Psoas muscle (tissue), 8 donors: ENCODE measurements around the gene PLOD1. TPM values are rescaled to one million over a fixed set of nuclear protein-coding genes. Genes with fewer than 3 reads are reported as not detected.
A peak's percentile ranks its signal among the peaks of the same experiment; 100 is the strongest.

Experiments
- ATAC-seq, 4 donors: fragments of 200-7000 bp; cut with Tn5 transposase; one replicate each; pipeline ENCODE4 v1.9.1; 2020; ENCODE audit warnings: moderate library complexity in 3 of 4, mild to moderate bottlenecking in 2 of 4
- DNase-seq, 2 donors: peaks; one replicate each; pipeline ENCODE4 v3.0.0-alpha.2; 2020
- H3K27ac ChIP-seq: fragments of 200-600 bp; one replicate; pipeline ENCODE4 v1.8.0; 2022
- H3K27me3 ChIP-seq, 3 donors: fragments of 200-600 bp in 1 of 3; one replicate each; pipeline versions ENCODE4 v1.6.1 to v1.8.0; 2013 to 2022; ENCODE audit warnings: low read length in 2 of 3, mild to moderate bottlenecking in 2 of 3, moderate library complexity in 1 of 3; ENCODE audit not compliant: insufficient read depth in 3 of 3
- H3K36me3 ChIP-seq, 2 donors: fragments of 200-600 bp in 1 of 2; one replicate each; pipeline versions ENCODE4 v1.6.1 to v1.8.0; 2013 to 2022; ENCODE audit warnings: low read depth in 1 of 2, mild to moderate bottlenecking in 1 of 2, moderate library complexity in 1 of 2; ENCODE audit not compliant: insufficient read depth in 1 of 2
- H3K4me1 ChIP-seq: fragments of 200-600 bp; one replicate; pipeline ENCODE4 v1.8.0; 2022
- H3K4me3 ChIP-seq: fragments of 200-600 bp; one replicate; pipeline ENCODE4 v1.8.0; 2022; ENCODE audit warnings: mild to moderate bottlenecking
- H3K9me3 ChIP-seq: fragments of 200-600 bp; one replicate; pipeline ENCODE4 v1.8.0; 2022
- CTCF ChIP-seq: fragments of 200-600 bp; IDR thresholded peaks from one replicate; pipeline ENCODE4 v1.8.0; 2022; ENCODE audit warnings: antibody characterized with exemption
- WGBS, 3 donors: extraction: QIAGEN DNeasy Blood & Tissue Kit; methylation state at CpG; one replicate each; pipeline versions ENCODE4 v1.1.6 to v1.1.7; 2013; 5-methylcytosine and 5-hydroxymethylcytosine counted together
- intact Hi-C, 2 donors: fragments of 100-400 bp; cut with DNase I; formaldehyde crosslinking; loops; one replicate each; pipeline versions ENCODE4 v1.11.0 to v1.14.2; 2022
- polyA plus RNA-seq, 3 donors: library from polyadenylated mRNA; stranded (reverse); fragments of 200-250 nt; gene quantifications; one replicate each; pipeline ENCODE4 v1.2.3, GENCODE V29; 2013
- total RNA-seq, 4 donors: library from RNA; stranded (reverse); fragmentation: NEBNext Ultra II Directional in 2 of 4; extraction: Animal tissue kit (Norgen Biotek cat#: 25700) in 2 of 4; gene quantifications; one replicate each; pipeline versions ENCODE4 v1.2.1 to v1.2.4, GENCODE V29; 2021 to 2023
- donor health status: healthy with polysubstance abuse.
- donor health status: DM: no; HTN: no; CAD: no; lungs with moderate emphysema.
- donor health status: Bipolar disorder and iron deficiency.
- donor health status: healthy.
- donor health status: DM: yes; HTN: yes; CAD: no.
- donor health status: DM: no; HTN: no; CAD: no.
- donor health status: DM: no; HTN: no; CAD: no.
- donor health status: DM: yes; HTN: yes; CAD: no.

The PLOD1 gene
- total and polyA plus RNA-seq, 7 donors: 25.1 to 52.3 (median 36.3) TPM

GRCh38 chr1:11990303-11991032 lies 56.0 kb downstream of the PLOD1 start:
- peak; percentile 86 to 88 (median 88) for ATAC-seq
- H3K4me1 ChIP-seq: peaks cover 44% of the 10 kb centered on the region
- WGBS, 3 donors: 35 to 40% (median 36%) methylated on average over 10 of the region's 10 CpGs

GRCh38 chr1:11991969-11992676 lies 57.6 kb downstream of the PLOD1 start:
- H3K9me3 ChIP-seq: no peaks in the 10 kb centered on the region
- intact Hi-C loops: no loop called here
- 68 to 82% (median 70%) methylated on average over 16 of the region's 16 CpGs for WGBS, 3 donors
- peaks cover 29% of the 10 kb centered on the region for H3K4me1 ChIP-seq
- H3K36me3 ChIP-seq: peaks cover 13 to 93% of the 10 kb centered on the region in 2 donors
- no peak overlapping the region for H3K4me3 ChIP-seq
- no peaks in the 10 kb centered on the region for H3K27me3 ChIP-seq
- no peak for TF ChIP-seq CTCF
- ATAC-seq (no peak), DNase-seq (no peak)
- peak overlapping the region; percentile 97 for H3K27ac ChIP-seq

More at GRCh38 chr1:11990303-11991032, 56.0 kb downstream of the PLOD1 start:
- Histone ChIP-seq H3K4me3 (peak overlapping the region; percentile 5), H3K9me3 (no peaks in the 10 kb centered on the region), H3K27ac (peak overlapping the region; percentile 97), H3K27me3 (no peaks in the 10 kb centered on the region), H3K36me3 (peaks cover 3 to 92% of the 10 kb centered on the region in 2 donors)
- DNase-seq: peak; percentile 61 to 85
- intact Hi-C loops: no loop called here
- no peak for TF ChIP-seq CTCF

- Histone ChIP-seq H3K27me3 (no peaks in the 10 kb centered on the region), H3K9me3 (no peaks in the 10 kb centered on the region), H3K4me3 (no peak overlapping the region), H3K27ac (peak overlapping the region; percentile 76), H3K36me3 (peaks cover 17 to 100% of the 10 kb centered on the region in 2 donors), H3K4me1 (no peaks in the 10 kb centered on the region)
- ATAC-seq: no peak
- intact Hi-C loops: no loop called here
- TF ChIP-seq CTCF: no peak
- peak in 1 of 2 donors; percentile 21 for DNase-seq
- WGBS, 3 donors: 85 to 92% (median 90%) methylated on average over 5 of the region's 5 CpGs
Measured at GRCh38 chr1:11997081-11997850, 62.7 kb downstream of the PLOD1 start.

- H3K27me3 ChIP-seq: no peaks in the 10 kb centered on the region
- no peak for TF ChIP-seq CTCF
- H3K27ac ChIP-seq: no peak overlapping the region
- no peaks in the 10 kb centered on the region for H3K9me3 ChIP-seq
- ATAC-seq: no peak
- DNase-seq: no peak
- H3K4me3 ChIP-seq: no peak overlapping the region
- H3K4me1 ChIP-seq: no peaks in the 10 kb centered on the region
- intact Hi-C loops: no loop called here
- 82 to 88% (median 87%) methylated on average over 5 of the region's 5 CpGs for WGBS, 3 donors
- H3K36me3 ChIP-seq: peaks cover 17 to 100% of the 10 kb centered on the region in 2 donors
Measured at GRCh38 chr1:11998636-11999035, 64.1 kb downstream of the PLOD1 start.
